ENCODE results near the gene COPS3. TPM values are rescaled to one million over a fixed set of nuclear protein-coding genes. Genes with fewer than 3 reads are reported as not detected.

COPS3 gene
- total and polyA plus RNA-seq, 9 of the 15 experiments (the other 6 are each of a cell fraction or from before 2014, with no cell fraction given) = 92.4 to 295 (median 167) TPM

DNA sequence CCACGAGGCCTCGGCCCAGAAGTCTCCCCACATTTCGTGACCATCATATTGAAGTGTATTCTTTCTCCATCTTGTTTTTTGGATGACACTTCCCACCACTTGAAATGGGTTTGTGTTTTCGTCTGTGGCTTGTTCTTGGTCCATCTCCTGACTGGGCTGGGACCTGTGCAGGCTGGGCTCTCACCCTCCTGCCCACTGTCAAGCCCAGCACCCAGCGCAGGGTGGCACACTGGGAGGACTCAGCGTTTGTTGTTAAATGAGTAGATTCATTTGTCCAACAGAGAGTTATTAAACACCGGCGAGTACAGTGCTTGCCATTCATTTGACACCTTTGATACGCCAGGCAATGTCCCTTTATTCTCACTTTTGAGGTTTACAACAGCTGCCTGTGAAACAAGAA is 44.8 kb upstream of the COPS3 start (continued):
- TF ChIP-seq, protein P1, sequence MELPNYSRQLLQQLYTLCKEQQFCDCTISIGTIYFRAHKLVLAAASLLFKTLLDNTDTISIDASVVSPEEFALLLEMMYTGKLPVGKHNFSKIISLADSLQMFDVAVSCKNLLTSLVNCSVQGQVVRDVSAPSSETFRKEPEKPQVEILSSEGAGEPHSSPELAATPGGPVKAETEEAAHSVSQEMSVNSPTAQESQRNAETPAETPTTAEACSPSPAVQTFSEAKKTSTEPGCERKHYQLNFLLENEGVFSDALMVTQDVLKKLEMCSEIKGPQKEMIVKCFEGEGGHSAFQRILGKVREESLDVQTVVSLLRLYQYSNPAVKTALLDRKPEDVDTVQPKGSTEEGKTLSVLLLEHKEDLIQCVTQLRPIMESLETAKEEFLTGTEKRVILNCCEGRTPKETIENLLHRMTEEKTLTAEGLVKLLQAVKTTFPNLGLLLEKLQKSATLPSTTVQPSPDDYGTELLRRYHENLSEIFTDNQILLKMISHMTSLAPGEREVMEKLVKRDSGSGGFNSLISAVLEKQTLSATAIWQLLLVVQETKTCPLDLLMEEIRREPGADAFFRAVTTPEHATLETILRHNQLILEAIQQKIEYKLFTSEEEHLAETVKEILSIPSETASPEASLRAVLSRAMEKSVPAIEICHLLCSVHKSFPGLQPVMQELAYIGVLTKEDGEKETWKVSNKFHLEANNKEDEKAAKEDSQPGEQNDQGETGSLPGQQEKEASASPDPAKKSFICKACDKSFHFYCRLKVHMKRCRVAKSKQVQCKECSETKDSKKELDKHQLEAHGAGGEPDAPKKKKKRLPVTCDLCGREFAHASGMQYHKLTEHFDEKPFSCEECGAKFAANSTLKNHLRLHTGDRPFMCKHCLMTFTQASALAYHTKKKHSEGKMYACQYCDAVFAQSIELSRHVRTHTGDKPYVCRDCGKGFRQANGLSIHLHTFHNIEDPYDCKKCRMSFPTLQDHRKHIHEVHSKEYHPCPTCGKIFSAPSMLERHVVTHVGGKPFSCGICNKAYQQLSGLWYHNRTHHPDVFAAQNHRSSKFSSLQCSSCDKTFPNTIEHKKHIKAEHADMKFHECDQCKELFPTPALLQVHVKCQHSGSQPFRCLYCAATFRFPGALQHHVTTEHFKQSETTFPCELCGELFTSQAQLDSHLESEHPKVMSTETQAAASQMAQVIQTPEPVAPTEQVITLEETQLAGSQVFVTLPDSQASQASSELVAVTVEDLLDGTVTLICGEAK (IDR thresholded peaks at IDR 0.05) = no peak
- TF ChIP-seq, protein P1 (CRISPR knock-in tag; IDR thresholded peaks at IDR 0.05) = no peak
- no peak for TF ChIP-seq TAF7 (tag; IDR thresholded peaks at IDR 0.05)
- no peak for TF ChIP-seq DIDO1 (tag; IDR thresholded peaks at IDR 0.05; ENCODE audit: low read depth)
- TF ChIP-seq ZC3H4 (CRISPR knock-in tag; IDR thresholded peaks at IDR 0.05; ENCODE audit: borderline replicate concordance) = no peak
- TF ChIP-seq ZNF12 (CRISPR knock-in tag; IDR thresholded peaks at IDR 0.05) = no peak
- TF ChIP-seq GTF2E2 (tag; IDR thresholded peaks at IDR 0.05) = no peak
- no peak for TF ChIP-seq SMAD1 (IDR thresholded peaks at IDR 0.05; ENCODE audit: low read depth, low read length, partially characterized antibody)
- no peak for TF ChIP-seq HMG20B (CRISPR knock-in tag; IDR thresholded peaks at IDR 0.05)

All from K562 (cell line).